Epithelial cell of proximal tubule (primary cell): Measurements from ENCODE around the gene LPCAT2. TPM values are rescaled to one million over a fixed set of nuclear protein-coding genes. Genes with fewer than 3 reads are reported as not detected.

Experiments used
- DNase-seq: peaks from one replicate; pipeline ENCODE4 v3.0.0-alpha.2; 2011; ENCODE audit warnings: low read depth
- H3K4me3 ChIP-seq: 2 replicates; pipeline ENCODE4 v1.5.1; 2011; ENCODE audit warnings: low read depth, mild to moderate bottlenecking, low read length
- total RNA-seq: library from RNA; depleted of rRNA; stranded (reverse); fragments of >200 nt; gene quantifications from 2 replicates; pipeline ENCODE4 v1.2.3, GENCODE V29; 2015
- TF ChIP-seq, protein P1 (sequence below): conservative IDR thresholded peaks from 2 replicates; pipeline ENCODE4 v1.5.1; 2012; ENCODE audit warnings: low read depth, mild to moderate bottlenecking, low read length

Gene LPCAT2
- total RNA-seq, 1 donor from 2014 or later = 3.7 TPM

DNA sequence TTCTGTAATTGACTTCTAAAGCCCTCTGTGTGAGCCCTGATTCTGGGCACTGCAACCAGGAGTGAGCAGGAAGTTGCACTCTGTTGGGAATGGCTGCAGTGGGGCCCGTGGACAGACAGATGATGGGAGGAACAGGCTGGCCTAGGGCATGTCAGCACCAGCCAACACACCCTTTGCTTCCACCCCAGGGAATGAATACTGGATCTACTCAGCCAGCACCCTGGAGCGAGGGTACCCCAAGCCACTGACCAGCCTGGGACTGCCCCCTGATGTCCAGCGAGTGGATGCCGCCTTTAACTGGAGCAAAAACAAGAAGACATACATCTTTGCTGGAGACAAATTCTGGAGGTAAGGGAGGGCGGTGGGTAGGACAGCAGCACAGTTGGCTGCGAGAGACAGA is 10.8 kb upstream of the LPCAT2 start:
- no peak for DNase-seq
- TF ChIP-seq, protein P1, sequence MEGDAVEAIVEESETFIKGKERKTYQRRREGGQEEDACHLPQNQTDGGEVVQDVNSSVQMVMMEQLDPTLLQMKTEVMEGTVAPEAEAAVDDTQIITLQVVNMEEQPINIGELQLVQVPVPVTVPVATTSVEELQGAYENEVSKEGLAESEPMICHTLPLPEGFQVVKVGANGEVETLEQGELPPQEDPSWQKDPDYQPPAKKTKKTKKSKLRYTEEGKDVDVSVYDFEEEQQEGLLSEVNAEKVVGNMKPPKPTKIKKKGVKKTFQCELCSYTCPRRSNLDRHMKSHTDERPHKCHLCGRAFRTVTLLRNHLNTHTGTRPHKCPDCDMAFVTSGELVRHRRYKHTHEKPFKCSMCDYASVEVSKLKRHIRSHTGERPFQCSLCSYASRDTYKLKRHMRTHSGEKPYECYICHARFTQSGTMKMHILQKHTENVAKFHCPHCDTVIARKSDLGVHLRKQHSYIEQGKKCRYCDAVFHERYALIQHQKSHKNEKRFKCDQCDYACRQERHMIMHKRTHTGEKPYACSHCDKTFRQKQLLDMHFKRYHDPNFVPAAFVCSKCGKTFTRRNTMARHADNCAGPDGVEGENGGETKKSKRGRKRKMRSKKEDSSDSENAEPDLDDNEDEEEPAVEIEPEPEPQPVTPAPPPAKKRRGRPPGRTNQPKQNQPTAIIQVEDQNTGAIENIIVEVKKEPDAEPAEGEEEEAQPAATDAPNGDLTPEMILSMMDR = no peak
- no peak overlapping the region for H3K4me3 ChIP-seq

DNA sequence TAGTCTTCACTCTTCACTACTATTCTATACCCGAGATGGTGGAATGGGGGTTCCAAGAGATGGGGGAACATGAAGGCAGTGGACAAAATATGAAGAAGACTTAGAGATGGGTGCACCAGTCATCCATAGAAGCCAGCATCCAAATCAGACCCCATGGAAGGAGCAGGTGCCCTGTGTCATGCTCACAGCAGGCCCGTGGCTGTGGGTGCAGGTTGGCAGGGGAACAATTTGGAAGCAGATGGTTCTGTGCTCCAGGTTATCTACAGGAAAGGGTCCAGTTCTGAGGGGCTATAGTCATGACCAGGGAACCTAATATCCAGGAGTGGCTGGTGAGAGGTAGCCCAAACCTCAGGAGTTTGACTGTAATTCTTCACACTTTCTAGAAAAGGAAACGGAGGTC is 9.6 kb upstream of the LPCAT2 start:
- TF ChIP-seq, protein P1 = no peak
- H3K4me3 ChIP-seq = no peak overlapping the region
- no peak for DNase-seq

DNA sequence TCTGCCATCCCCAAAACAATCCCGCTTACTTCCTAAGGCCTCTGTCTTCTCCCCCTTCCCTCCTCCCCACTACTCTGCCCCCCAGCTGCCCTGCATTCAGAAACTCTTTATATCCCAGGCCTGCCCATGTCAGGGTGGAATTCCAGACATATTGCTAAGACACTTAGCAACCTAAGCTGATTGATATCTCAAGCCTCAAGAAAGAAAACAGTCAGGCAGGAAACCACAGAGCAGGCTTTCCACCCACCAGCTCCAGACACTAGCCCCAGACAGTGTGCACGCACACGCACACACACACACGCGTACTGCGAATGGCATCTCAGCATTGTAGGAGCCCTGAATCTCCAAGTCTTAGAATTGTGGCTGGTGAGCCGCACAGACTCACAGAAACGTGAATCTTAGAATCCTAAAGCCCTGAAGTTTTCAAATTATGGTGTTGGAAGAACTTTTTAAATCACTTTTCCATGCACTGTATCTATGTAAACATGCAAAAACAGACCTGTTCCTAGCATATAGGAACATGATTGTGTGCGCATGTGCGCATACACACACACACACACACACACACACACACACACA is 8.8 kb upstream of the LPCAT2 start:
- DNase-seq = peak; percentile 59
- TF ChIP-seq, protein P1 = no peak
- H3K4me3 ChIP-seq = no peak overlapping the region

DNA sequence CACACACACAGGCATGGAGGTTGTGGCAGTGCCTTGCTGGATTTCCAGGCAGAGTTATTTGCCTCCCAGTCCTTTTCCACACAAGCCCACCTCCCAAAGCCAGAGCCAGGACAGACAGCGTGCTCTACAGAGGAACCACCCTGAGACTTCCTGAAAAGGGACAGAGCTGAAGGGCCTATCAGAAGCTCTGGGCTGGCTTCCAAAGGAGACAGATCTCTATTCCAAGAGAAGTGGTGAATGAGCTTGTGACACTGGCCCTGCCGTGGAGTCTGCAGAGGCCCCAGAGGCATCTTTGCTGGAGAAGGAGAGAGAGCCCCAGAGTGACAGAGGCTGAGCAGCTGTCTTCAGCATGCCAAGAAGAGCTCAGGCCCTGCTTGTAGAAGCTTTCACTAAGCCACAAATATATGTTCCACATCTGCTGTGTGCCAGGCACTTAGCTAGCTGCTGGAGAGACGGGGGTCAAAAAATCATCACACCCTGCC is 8.3 kb upstream of the LPCAT2 start:
- TF ChIP-seq, protein P1 = no peak
- no peak overlapping the region for H3K4me3 ChIP-seq
- DNase-seq = no peak

DNA sequence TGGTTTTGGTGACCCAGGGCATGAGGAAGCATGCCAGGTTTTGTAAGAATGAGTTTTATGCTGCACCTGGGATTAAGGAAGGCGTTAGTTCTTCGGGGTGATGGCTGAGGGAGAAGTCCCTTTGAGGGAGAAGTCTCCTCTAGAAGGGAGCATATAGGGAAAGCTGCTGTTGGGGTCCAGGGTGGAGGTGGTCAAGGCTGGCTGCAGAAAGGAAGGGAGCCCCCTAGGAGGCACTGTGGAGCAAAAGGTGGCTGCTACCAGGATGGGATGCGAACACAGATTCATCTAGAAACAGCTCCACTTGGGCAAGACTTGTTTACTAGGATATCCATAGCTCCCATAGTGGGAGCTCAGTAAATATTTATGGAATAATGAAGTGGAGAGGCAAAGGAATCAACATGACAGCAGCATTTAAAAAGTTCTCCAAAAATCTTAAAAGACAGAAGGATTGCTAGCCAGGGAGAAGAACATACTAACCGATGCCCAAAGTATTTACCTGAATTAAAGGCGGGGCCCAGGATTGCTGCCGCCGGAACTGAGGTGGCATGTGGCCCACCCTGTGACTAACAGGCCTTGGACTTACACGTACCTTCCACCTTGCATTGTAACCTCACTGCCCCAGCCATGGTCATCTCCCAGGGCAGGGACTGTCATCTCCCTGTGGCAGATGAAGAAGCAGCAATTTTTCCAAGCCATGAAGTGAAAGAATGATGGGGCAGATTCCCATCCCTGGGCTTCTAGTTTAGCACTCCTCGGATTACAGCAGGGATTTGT is 7.1 kb upstream of the LPCAT2 start:
- DNase-seq = no peak
- H3K4me3 ChIP-seq = no peak overlapping the region
- TF ChIP-seq, protein P1 = peak; percentile 51

DNA sequence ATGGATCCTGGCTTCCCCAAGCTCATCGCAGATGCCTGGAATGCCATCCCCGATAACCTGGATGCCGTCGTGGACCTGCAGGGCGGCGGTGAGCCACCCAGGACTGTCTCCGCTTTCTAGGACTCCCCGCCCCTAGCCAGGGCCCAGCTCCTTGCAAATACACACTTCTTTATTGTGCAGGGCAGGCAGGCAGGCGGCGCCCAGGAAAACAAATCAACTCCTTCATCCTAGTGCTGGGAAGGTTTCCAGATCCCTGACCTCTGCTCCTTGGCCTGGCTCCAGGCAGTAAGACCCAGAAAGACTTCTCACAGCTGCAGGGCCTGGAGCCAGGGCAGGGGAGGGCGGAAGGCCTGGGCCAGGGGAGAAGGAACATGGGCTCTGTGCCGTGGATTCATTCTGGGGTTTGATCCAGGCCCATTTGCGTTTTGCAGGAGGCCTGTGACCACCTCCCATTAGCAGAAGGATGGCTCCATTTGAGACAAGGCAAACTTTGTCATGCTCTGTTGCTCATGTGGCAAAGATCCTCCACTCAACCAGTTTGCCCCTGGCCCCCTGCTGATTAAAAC is 6.0 kb upstream of the LPCAT2 start:
- TF ChIP-seq, protein P1 = peak; percentile 6
- no peak overlapping the region for H3K4me3 ChIP-seq
- DNase-seq = peak; percentile 57
